Left ventricle myocardium inferior (tissue), 1 donor: Measurements from ENCODE around the gene CNDP1. TPM values are rescaled to one million over a fixed set of nuclear protein-coding genes. Genes with fewer than 3 reads are reported as not detected.

Experiments used
- DNase-seq: peaks from one replicate; pipeline ENCODE4 v3.0.0-alpha.2; 2020
- H3K27ac ChIP-seq: fragments of 200-600 bp; replicated peaks from 2 replicates; pipeline ENCODE4 v1.8.0; 2021
- H3K27me3 ChIP-seq: fragments of 200-600 bp; 2 replicates; pipeline ENCODE4 v1.8.0; 2021; ENCODE audit warnings: low read depth
- H3K36me3 ChIP-seq: fragments of 200-600 bp; 2 replicates; pipeline ENCODE4 v1.8.0; 2021
- H3K4me1 ChIP-seq: fragments of 200-600 bp; 2 replicates; pipeline ENCODE4 v1.8.0; 2021
- H3K4me3 ChIP-seq: fragments of 200-600 bp; 2 replicates; pipeline ENCODE4 v1.8.0; 2021; ENCODE audit warnings: mild to moderate bottlenecking, moderate library complexity
- H3K9me3 ChIP-seq: fragments of 200-600 bp; replicated peaks from 2 replicates; pipeline ENCODE4 v1.8.0; 2021
- CTCF ChIP-seq: fragments of 200-600 bp; IDR thresholded peaks from 2 replicates; pipeline ENCODE4 v1.8.0; 2021; ENCODE audit warnings: antibody characterized with exemption, mild to moderate bottlenecking, borderline replicate concordance
- intact Hi-C: fragments of 100-400 bp; cut with micrococcal nuclease; formaldehyde crosslinking; loops from one replicate; pipeline ENCODE4 v1.11.0; 2022
- total RNA-seq: library from RNA; stranded (reverse); fragmentation: NEBNext Ultra II Directional; extraction: Animal tissue kit (Norgen Biotek cat#: 25700); gene quantifications from one replicate; pipeline ENCODE4 v1.2.1, GENCODE V29; 2021
- donor health status: DM: no; HTN: yes; CAD: no; lungs with severe emphysema.

Gene CNDP1
- total RNA-seq, 1 donor from 2014 or later = not detected

GRCh38 chr18:74501386-74501785 is 32.9 kb upstream of the CNDP1 start:
- peaks cover 46% of the 10 kb centered on the region for H3K4me1 ChIP-seq
- H3K4me3 ChIP-seq = peak overlapping the region; percentile 44
- no peak overlapping the region for H3K27ac ChIP-seq
- peaks cover 58% of the 10 kb centered on the region for H3K36me3 ChIP-seq
- TF ChIP-seq CTCF = no peak
- H3K27me3 ChIP-seq = no peaks in the 10 kb centered on the region
- DNase-seq = no peak
- no peaks in the 10 kb centered on the region for H3K9me3 ChIP-seq
- intact Hi-C loops = no loop called here

DNA sequence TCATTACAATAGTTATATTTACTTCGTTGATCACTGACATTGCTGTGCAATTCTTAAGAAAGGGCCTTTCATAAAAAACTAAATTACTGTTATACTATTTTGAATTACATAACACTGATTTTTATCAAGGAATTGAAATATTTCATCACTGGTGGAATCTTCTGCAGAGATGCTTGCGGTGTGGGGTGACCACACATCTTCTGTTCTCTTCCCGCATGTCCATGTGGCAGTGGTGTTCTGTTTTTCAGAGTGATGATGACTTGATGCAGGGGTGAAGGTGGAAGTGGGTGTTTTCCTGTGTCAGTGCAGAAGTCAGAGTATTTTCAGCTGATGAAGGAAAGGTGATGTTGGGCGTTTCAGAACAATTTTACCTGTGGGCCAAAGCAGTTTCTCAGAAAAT is 31.2 kb upstream of the CNDP1 start:
- peaks cover 76% of the 10 kb centered on the region for H3K36me3 ChIP-seq
- H3K27me3 ChIP-seq = no peaks in the 10 kb centered on the region
- no peaks in the 10 kb centered on the region for H3K9me3 ChIP-seq
- H3K4me3 ChIP-seq = no peak overlapping the region
- no peak overlapping the region for H3K27ac ChIP-seq
- intact Hi-C loops = no loop called here
- H3K4me1 ChIP-seq = peaks cover 43% of the 10 kb centered on the region
- no peak for TF ChIP-seq CTCF
- DNase-seq = no peak

DNA sequence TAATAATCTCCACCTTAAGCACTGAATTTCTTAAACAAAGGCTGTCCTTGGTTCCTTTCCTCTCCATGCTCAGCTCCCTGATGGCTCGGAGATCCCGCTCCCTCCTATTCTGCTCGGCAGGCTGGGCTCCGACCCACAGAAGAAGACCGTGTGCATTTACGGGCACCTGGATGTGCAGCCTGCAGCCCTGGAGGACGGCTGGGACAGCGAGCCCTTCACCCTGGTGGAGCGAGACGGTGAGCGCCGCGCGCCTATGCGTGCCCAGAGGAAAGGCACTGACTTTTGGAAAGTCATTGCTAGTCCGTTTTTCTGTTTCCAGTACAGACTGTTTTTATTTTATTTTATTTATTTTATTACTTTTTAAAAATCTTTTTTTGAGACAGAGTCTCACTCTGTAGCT is 28.5 kb upstream of the CNDP1 start:
- no peak for DNase-seq
- intact Hi-C loops = no loop called here
- H3K27ac ChIP-seq = no peak overlapping the region
- TF ChIP-seq CTCF = no peak
- H3K4me1 ChIP-seq = peaks cover 27% of the 10 kb centered on the region
- no peaks in the 10 kb centered on the region for H3K9me3 ChIP-seq
- no peak overlapping the region for H3K4me3 ChIP-seq
- H3K27me3 ChIP-seq = no peaks in the 10 kb centered on the region
- peaks cover 98% of the 10 kb centered on the region for H3K36me3 ChIP-seq

DNA sequence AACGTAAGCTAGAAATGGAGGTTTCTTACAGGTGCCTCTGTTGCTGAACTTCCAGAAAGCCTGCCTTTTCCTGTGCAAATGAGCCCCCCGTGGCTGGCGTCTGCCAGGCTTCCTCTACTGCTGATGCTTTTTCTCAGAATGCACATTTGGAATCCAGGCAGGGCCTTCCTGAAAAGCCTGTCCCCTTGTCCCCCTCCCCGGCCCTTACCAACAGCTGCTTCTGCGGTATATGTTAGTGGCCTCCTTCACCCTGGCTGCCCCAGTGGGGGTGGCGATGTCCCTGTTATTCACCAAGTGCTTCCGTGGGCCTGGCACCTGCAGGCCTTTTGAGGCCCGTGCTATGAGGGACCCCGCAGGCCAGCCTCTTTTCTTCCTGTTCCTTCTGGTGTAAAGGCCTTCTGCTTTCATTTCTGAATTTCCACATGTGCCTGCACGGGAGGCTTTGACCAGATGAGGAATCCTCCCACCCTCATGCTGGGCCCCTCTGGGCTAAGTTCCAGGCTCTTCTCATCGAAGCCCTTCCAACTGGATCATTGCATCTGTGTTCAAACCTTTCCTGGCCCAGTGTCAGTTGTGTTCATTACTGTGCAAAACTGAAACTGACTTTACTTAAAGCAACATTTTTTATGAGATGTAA is 27.7 kb upstream of the CNDP1 start:
- Histone ChIP-seq H3K9me3 (no peaks in the 10 kb centered on the region), H3K27me3 (no peaks in the 10 kb centered on the region), H3K36me3 (peaks cover 98% of the 10 kb centered on the region), H3K27ac (no peak overlapping the region), H3K4me1 (peaks cover 26% of the 10 kb centered on the region), H3K4me3 (no peak overlapping the region)
- intact Hi-C loops = no loop called here
- DNase-seq = no peak
- TF ChIP-seq CTCF = no peak

DNA sequence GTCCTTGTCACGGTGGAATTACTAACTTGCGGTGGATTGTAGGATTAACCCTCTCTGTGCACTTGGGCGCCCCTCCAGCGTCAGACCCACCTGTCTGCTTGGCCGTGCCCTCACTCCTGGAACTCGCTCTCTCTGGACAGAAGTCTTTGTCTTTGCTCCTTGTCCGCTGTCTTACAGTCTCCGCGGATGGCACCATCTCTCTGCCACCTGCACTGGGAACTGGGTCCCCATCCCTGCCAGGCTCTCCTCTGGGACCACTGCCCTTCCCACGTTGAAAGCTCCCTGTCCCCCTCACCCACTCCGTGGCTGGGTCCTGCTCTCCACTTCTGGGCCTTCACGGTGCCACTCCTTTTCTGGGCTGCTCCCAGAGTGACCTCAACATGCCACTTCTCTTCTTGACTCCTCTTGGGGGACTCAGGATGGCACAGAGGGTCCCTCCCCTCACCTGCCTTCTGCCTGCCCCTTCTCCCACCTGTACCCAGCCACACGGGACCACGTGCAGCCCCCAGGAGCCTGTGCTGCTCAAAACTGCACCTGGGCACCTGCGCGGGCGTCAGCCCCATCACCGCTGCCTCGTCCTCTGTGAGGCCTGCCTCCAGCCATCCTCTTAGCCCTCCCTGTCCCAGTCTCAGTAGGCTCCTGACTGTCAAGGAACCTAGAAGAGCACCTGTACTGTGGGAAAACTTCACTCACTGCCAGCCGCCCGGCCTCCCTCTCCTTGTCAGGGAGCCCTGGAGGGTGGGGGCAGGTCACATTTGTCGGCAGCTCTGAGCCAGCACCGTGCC is 27.0 kb upstream of the CNDP1 start:
- intact Hi-C loops = no loop called here
- no peak for TF ChIP-seq CTCF
- H3K36me3 ChIP-seq = peaks cover 98% of the 10 kb centered on the region
- DNase-seq = no peak
- no peaks in the 10 kb centered on the region for H3K27me3 ChIP-seq
- no peak overlapping the region for H3K4me3 ChIP-seq
- H3K27ac ChIP-seq = no peak overlapping the region
- H3K9me3 ChIP-seq = no peaks in the 10 kb centered on the region
- peaks cover 26% of the 10 kb centered on the region for H3K4me1 ChIP-seq
